Activated CD4-positive, alpha-beta T cell treated with anti-CD3 and anti-CD28 coated beads, Interleukin-2, amount 50 U/mL, for 16 hours (primary cell): ENCODE results near the gene CCN2.
"Not testable (repeated sequence)": the region's sequence is repeated elsewhere in the genome, so short reads cannot be mapped to it uniquely, and the experiment has no call there.

ENCODE experiments used
- DNase-seq: peaks from one replicate; pipeline ENCODE4 v3.0.0-alpha.2; 2020

Gene CCN2

DNA sequence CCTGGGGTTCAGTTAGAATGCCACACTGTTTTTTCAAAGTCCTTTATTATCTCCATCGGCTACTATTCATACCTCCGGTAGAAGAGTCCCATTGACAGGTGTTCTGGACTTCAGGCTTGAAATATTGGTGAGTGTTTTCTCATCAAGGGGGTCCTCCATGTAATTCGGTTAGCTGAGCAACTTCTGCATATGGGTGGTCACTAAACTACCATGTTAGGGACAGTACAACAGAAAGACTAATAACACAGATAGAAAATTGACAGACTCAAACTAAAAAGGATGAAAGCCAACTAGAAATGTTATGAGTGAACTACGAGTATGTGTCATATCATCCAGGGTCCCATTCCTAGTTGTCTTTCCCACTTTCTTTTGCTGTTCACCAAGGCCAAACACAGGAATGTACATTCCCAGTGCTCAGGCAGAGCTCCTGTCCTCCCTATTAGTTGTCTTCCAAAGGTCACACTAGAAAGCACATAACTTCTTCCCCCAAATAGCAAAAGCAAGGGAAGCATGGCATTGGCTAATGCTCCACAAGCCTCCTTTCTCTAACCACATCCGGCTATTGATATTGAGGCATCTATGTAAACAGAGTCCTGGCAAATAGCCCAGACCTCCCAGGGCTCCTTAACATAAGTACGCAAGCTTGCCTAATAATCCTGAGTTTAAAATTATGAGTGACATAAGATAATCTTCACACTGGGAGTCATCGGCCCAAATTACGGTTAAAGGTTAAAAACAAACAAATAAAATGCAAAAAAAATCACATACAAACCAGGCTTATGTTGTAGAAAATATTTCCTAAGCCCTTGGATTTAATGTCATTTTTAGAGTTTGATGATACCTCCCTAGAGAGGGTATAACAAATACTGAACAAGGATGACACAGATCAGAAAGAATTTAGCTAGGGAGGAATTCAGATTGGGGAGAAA, 13.2 kb downstream of the CCN2 start:
- no peak for DNase-seq

GRCh38 chr6:131937226-131937625, 13.9 kb downstream of the CCN2 start:
- no peak for DNase-seq

DNA sequence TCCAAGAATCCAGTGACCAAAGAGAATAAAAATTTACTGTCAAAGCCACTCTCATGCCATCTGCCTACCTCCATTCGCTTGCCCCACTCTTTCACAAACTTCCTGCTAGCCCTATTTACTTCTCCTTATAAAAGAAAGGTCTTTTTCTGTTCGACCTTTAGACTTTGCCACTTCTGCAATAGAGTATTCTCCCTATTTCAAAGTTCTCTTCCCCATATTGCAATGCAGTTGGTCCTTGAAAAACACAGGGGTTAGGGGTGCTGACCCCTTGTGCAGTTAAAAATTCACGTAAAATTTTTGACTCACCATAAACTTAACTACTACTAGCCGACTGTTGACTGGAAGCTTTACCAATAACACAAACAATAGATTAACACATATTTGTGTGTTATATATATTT, 15.0 kb downstream of the CCN2 start:
- no peak for DNase-seq

- DNase-seq, result no peak
Observed at GRCh38 chr6:131931063-131931750, 20.0 kb downstream of the CCN2 start.

GRCh38 chr6:131929976-131930375, 21.2 kb downstream of the CCN2 start:
- no peak for DNase-seq

DNA sequence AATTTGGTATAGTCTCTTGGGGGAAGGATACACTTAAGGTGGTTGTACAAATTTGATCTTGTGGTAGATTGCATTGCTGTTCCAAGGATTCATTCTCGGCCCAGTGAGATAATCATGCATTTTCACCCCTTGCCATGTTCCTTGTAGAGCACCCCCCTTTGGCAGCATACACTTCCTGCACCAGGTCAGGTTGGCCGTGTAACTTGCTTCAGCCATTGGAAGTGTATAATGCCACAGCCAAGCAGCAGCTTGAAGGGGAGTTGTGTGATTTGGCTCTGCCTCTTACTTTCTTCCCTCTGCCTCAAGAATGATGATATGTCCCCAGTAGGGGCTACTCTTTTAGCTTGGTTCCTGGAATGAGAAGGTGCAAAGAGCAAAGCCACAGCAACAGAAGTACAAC, 21.9 kb downstream of the CCN2 start:
- no peak for DNase-seq

- no peak for DNase-seq
Observed at GRCh38 chr6:131924881-131925474, 26.2 kb downstream of the CCN2 start.

- peak; percentile 54 for DNase-seq
Observed at GRCh38 chr6:131923356-131923755, 27.8 kb downstream of the CCN2 start.

- DNase-seq, result no peak
Observed at GRCh38 chr6:131920656-131921055, 30.5 kb downstream of the CCN2 start.

GRCh38 chr6:131918650-131919355, 32.4 kb downstream of the CCN2 start:
- DNase-seq, result no peak

- DNase-seq, result no peak
Observed at GRCh38 chr6:131917763-131918649, 33.2 kb downstream of the CCN2 start.

DNA sequence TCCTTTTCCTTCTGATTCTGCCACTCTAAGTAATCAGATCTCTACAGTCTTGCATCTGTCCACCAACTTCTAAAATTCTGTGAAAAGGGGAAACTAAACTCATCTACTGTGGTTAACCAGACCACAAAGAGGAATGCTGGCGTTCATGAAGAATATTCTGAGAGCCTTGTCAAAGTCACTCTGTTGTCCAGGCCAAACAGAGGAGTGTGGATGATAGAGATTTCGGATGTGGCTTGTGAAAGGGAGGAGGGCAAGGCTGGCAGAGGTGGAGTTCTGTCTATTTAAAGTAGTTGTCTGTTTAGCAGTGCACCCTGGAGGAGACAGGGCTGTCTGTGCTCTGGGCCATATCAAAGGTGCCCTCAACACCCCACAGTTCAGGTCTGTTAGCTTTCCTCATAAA, 33.9 kb downstream of the CCN2 start:
- DNase-seq, result no peak

DNA sequence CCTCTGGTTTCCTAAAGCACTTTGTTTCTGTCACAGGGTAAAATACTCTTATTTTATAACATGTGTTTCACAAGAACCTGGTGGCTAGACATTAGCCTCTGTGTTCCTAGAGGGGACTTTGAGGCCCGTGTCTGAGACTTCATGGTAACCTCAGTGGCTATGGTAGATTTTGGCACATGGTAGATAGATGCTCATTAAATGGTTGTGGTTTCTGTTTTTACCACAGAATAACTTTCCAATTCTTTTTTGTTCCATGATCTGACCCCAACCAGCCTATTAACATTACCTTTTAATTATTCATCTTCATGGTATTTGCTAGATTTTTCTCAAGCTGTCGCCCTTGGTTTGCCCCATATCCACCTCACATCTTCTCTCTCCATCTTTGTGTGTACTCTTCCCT, 34.3 kb downstream of the CCN2 start:
- no peak for DNase-seq

DNA sequence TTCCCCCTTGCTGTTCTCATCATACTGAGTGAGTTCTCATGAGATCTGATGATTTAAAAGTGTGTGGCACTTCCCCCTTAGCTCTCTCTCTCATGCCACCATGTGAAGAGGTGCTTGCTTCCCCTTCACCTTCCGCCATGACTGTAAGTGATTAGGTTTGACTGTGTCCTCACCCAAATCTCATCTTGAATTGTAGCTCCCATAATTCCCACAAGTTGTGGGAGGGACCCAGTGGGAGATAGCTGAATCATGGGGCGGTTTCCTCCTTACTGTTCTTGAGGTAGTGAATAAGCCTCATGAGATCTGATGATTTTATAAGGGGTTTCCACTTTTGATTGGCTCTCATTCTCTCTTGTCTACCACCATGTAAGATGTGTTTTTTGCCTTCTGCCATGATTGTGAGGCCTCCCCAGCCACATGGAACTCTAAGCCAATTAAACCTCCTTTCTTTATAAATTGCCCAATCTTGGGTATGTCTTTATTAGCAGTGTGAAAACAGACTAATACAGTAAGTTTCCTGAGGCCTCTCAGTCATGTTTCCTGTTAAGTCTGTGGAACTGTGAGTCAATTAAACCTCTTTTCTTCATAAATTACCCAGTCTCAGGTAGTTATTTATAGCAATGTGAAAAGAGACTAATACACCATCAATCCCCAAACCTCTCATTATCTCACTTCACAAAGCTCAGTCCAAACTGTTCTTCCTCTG, 34.9 kb downstream of the CCN2 start:
- DNase-seq, result not testable (repeated sequence)

DNA sequence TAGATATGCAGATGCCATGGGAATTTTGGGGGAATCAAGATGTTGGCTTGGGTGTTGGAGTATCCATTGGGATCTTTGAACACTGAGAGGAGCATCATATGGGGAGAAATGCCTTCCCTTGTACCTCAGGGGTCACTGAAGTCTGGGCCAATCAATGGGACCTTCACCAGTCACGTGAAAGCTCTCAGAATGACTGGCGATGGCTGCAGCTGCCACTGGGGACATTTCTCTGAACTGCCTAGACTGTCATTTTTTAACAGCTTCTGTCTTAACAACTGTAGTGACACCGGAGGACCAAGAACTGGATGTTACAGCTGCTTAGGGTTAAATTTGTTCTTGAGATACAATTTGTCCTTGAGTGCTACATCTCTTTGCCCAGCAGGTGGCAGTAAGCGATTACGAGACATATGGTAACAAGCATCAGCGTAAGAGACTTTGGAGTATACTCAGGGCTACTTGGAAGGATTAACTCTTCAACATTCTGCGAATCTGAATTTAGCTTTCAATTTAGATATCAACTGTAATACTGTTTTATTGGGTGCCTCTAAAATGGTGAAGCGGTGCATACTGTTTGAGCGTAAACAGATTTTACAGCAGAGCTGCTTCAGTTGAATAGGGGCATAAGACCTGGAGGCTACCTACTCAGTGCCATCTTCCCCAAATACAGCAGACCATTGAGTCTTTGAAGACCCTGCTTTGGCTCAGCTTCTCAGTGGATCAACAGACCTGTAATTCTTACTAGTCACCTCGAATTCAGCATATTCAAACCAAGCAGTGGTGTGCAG, 36.0 kb downstream of the CCN2 start:
- DNase-seq, result peak; percentile 62

GRCh38 chr6:131914234-131914633, 36.9 kb downstream of the CCN2 start:
- DNase-seq, result no peak

GRCh38 chr6:131911951-131912350, 39.2 kb downstream of the CCN2 start:
- DNase-seq, result no peak

DNA sequence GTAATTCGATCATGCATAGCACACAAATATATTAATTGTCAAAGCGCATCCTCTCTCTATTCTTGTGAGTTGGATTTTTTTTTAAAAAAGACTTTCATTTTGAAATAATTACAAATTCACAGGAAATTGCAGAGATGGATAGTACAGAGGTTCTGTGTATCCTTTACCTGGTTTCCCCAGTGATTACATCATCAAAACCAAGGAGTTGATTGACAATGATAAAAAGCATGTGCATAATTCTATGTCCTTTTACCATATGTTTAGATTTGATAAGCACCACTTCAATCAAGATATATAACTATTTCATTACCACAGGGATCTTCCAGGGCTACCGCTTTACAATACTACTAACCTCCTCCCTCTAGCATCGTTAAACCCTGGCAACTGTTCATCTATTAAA, 40.2 kb downstream of the CCN2 start:
- DNase-seq, result no peak

GRCh38 chr6:131910219-131910589, 41.0 kb downstream of the CCN2 start:
- no peak for DNase-seq

DNA sequence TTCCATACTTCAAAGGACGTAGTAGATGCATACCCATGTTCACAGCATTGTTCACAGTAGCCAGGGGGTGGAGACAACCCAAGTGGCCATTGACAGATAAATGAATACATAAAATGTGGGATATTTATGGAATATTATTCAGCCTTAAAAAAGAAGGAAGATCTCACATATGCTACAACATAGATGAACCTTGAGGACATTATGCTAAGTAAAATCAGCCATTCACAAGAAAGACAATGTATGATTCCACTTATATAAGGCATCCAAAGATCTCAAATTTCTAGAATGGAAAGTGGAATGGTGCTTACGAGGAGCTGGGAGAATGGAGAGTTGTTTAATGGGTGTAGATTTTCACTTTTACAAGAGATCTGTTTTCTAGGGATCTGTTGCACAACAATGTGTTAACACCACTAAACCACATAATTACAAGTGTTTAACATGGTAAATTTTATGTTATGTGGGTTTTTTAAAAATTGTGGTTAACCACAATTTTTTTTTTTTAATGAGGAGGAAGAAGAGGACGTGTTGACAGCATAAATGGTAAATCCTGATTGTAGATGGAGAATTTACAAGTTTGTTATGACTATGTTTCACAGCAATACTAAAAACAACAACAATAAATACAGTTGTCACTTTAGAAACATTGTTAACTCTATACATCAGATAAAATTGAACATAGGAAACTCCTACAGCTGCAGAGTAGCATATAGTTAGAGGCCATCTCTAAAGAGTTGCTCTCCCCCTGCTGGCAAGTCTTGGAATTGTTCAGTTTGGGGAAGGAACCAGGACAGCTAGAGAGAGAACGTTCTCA, 41.6 kb downstream of the CCN2 start:
- DNase-seq, result peak; percentile 79
